Bronchial epithelial cell (primary cell): ENCODE measurements around the gene NET1. TPM values are rescaled to one million over a fixed set of nuclear protein-coding genes. Genes with fewer than 3 reads are reported as not detected.
A peak's percentile ranks its signal among the peaks of the same experiment; 100 is the strongest.

Experiments used
- DNase-seq: peaks from one replicate; pipeline ENCODE4 v3.0.0-alpha.2; 2010; ENCODE audit warnings: low read depth
- FAIRE-seq: peaks from 2 replicates; lab custom pipeline; 2011; peaks lifted over from hg19 to GRCh38; lab: Jason Lieb, UNC
- H3K27me3 ChIP-seq: 2 replicates; pipeline ENCODE4 v1.5.1; 2011; ENCODE audit warnings: low read length; ENCODE audit not compliant: control insufficient read depth, insufficient read depth
- H3K36me3 ChIP-seq: 2 replicates; pipeline ENCODE4 v1.5.1; 2011; ENCODE audit warnings: low read length; ENCODE audit not compliant: control insufficient read depth, insufficient read depth
- H3K4me3 ChIP-seq: 2 replicates; pipeline ENCODE4 v1.5.1; 2011; ENCODE audit warnings: mild to moderate bottlenecking, low read depth, low read length, control low read depth
- total RNA-seq: library from RNA; depleted of rRNA; stranded (reverse); fragments of >200 nt; gene quantifications from 2 replicates; pipeline ENCODE4 v1.2.1, GENCODE V29; 2014
- TF ChIP-seq, protein P1 (sequence below): IDR thresholded peaks from 2 replicates; pipeline ENCODE4 v1.5.1; 2011; ENCODE audit warnings: mild to moderate bottlenecking, moderate library complexity, low read length, control low read depth, inconsistent platforms; ENCODE audit not compliant: insufficient read depth, severe bottlenecking

Gene NET1
- total RNA-seq, 1 donor from 2014 or later: 118 TPM

DNA sequence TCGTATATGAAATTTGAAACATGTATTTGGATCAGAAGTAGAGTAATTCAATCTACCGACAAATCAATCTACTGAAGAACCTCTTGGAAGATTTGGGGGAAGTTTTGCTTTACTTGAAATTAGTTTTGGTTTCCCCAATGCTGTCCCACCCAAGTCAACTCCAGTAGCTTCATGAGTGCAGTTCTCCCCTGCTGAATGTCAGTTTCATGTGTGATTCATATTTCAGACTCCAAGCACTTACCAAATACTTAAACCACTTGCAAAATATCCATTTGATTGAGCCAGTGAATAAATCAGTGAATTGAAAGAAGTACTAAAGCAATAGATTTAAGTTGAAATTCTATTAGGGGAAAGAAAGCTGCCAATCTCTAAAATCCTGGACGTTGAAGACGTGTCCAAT is 77.7 kb downstream of the NET1 start:
- Histone ChIP-seq H3K4me3 (no peak overlapping the region), H3K36me3 (no peaks in the 10 kb centered on the region), H3K27me3 (no peaks in the 10 kb centered on the region)
- FAIRE-seq (no peak), DNase-seq (peak; percentile 36)
- TF ChIP-seq, protein P1, sequence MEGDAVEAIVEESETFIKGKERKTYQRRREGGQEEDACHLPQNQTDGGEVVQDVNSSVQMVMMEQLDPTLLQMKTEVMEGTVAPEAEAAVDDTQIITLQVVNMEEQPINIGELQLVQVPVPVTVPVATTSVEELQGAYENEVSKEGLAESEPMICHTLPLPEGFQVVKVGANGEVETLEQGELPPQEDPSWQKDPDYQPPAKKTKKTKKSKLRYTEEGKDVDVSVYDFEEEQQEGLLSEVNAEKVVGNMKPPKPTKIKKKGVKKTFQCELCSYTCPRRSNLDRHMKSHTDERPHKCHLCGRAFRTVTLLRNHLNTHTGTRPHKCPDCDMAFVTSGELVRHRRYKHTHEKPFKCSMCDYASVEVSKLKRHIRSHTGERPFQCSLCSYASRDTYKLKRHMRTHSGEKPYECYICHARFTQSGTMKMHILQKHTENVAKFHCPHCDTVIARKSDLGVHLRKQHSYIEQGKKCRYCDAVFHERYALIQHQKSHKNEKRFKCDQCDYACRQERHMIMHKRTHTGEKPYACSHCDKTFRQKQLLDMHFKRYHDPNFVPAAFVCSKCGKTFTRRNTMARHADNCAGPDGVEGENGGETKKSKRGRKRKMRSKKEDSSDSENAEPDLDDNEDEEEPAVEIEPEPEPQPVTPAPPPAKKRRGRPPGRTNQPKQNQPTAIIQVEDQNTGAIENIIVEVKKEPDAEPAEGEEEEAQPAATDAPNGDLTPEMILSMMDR: no peak

DNA sequence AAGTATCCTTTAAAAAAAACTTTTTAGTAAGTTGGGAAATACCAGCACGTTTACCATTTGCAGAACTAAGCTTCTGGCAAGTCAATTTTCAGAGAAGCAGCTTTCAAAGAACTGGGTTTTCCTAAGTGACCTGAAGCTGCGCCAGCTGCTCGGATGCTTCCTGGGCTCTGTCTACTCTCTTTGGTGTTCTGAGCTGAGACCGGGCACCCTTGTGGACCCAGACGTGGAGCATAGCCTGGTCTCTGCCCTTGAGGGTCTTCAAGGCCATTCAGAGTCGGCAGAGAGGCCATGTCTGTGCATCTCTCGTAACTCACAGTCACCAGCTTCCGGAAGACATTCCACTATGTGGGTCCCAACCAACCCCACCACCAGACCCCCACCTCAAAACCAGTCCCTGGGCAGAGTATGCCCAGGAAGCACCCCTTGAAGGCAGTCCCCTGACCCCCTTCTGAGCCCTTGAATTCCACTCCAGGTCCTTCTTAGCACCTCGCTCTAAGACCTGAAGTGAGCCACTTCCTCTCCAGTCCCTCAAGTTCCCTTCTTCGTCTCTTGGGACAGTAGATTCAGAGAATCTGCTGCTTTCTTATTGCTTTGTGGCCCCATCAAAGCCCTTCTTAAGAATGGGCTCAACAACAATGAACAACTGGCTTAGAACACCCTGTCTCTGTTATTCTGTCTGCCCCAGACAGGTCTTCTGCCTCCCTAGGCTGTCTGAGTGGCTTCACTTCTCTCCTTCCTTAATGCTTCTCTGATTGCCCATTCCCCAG is 78.5 kb downstream of the NET1 start:
- no peak for FAIRE-seq
- DNase-seq: no peak
- Histone ChIP-seq H3K36me3 (no peaks in the 10 kb centered on the region), H3K4me3 (no peak overlapping the region), H3K27me3 (no peaks in the 10 kb centered on the region)
- TF ChIP-seq, protein P1: no peak

DNA sequence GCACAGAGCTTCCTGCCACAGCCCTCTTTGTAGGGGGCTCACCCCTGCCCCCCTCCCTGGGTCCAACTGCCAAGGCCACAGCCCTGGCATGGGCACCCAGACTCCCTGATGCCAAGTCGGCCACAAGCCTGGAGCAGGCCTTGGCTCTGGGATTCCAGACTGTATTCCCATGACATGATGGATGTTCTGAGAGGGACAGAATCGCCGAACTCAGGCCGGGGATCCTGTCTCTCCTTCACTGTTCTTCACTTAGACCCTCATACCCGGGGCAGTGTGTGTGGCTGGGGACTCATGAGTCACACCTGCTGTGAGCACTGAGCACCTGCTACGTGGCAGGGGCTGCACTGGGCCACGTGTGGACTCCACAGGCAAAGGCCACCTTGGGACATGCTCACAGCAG is 79.1 kb downstream of the NET1 start:
- Histone ChIP-seq H3K4me3 (no peak overlapping the region), H3K27me3 (no peaks in the 10 kb centered on the region), H3K36me3 (no peaks in the 10 kb centered on the region)
- TF ChIP-seq, protein P1: no peak
- DNase-seq (no peak), FAIRE-seq (no peak)

DNA sequence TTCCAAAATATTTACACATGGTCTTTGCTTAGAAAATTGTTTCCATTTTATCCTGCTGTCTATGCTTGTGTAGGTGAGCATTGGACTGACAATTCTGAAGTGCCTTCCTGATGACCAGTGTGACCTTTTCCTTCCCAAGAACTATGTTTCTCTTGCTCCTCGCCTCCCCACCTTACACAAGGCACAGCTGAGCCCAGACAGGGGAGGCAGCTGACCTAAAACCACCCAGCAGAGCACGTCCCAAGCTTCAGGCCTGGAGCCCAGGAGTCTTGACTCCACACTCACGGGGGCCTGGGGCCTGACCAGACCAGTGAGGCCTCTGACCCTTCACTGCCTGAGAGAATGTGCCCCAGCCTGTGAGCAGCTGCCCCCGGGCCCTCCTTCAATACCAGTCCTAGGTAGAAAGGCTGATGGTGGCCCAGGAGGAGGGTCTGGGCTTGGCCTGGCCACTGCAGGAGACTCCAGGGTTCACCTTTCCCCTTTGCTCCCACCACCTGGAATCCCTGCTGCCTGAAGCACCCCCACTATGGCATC is 80.0 kb downstream of the NET1 start:
- no peaks in the 10 kb centered on the region for H3K27me3 ChIP-seq
- no peak for FAIRE-seq
- DNase-seq: no peak
- H3K4me3 ChIP-seq: no peak overlapping the region
- H3K36me3 ChIP-seq: no peaks in the 10 kb centered on the region
- TF ChIP-seq, protein P1: no peak

DNA sequence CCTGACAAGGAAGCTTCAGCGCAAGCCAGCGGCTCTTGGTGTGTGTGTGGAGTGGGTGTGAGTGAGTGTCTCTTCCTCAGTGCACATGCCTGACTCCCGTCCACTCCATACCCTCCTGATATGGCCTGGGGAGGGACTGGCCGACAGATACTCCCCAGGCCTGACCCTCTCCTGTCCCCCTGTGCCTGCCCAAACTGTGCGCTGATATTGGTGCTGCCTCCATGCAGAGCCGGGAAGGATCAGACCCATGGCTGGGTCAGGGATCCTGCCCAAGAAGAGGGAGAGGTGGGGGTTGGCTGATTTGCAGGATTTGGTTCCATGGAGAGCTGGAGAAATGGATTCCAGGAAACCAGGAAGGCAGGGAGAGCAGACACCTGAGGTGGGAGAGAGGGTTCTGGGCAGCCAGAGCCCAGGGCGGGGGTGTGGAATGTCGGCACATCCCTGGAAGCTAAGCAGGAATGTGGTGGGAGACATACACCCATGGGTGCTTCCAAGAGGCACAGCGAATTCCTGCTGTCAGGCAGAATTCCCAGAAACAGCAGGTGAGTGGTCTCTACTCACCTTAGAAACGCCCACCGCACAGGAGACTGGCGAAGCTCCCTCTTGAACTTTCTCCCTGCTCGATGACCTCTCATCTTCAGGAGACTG is 80.7 kb downstream of the NET1 start:
- DNase-seq: no peak
- no peak for FAIRE-seq
- no peaks in the 10 kb centered on the region for H3K27me3 ChIP-seq
- no peak overlapping the region for H3K4me3 ChIP-seq
- no peaks in the 10 kb centered on the region for H3K36me3 ChIP-seq
- TF ChIP-seq, protein P1: no peak
